Heart right ventricle (tissue), 16 donors: ENCODE data around the gene NEDD8. TPM values are rescaled to one million over a fixed set of nuclear protein-coding genes. Genes with fewer than 3 reads are reported as not detected.
A peak's percentile ranks its signal among the peaks of the same experiment; 100 is the strongest.

Experiments used
- ATAC-seq, 8 donors: fragments of 200-7000 bp; cut with Tn5 transposase; one replicate each; pipeline ENCODE4 v1.9.1; 2020; ENCODE audit warnings: mild to moderate bottlenecking in 8 of 8, moderate library complexity in 8 of 8, moderate number of reproducible peaks in 1 of 8
- DNase-seq, 2 donors: peaks; one replicate each; pipeline ENCODE4 v3.0.0-alpha.2; 2020
- H3K27ac ChIP-seq, 10 donors: fragments of 200-600 bp; sonication (generic) in 2 of 10; one replicate each; pipeline versions ENCODE4 v1.5.0 to v1.8.0; 2020 to 2022; ENCODE audit warnings: mild to moderate bottlenecking in 3 of 10
- H3K27me3 ChIP-seq, 7 donors: fragments of 200-600 bp; one replicate each; pipeline ENCODE4 v1.8.0; 2021 to 2022; ENCODE audit warnings: mild to moderate bottlenecking in 2 of 7
- H3K36me3 ChIP-seq, 9 donors: fragments of 200-600 bp; sonication (generic) in 1 of 9; one replicate each; pipeline versions ENCODE4 v1.5.0 to v1.8.0; 2020 to 2022; ENCODE audit warnings: mild to moderate bottlenecking in 2 of 9
- H3K4me1 ChIP-seq, 9 donors: fragments of 200-600 bp; sonication (generic) in 1 of 9; one replicate each; pipeline versions ENCODE4 v1.5.0 to v1.8.0; 2020 to 2022; ENCODE audit warnings: mild to moderate bottlenecking in 4 of 9
- H3K4me3 ChIP-seq, 10 donors: fragments of 200-600 bp; sonication (generic) in 2 of 10; one replicate each; pipeline versions ENCODE4 v1.5.0 to v1.8.0; 2020 to 2022; ENCODE audit warnings: mild to moderate bottlenecking in 7 of 10, moderate library complexity in 2 of 10
- H3K9me3 ChIP-seq, 11 donors: fragments of 200-600 bp in 10 of 11; sonication (generic) in 2 of 11; one replicate each; pipeline versions ENCODE4 v1.5.0 to v1.8.0; 2013 to 2022; ENCODE audit warnings: mild to moderate bottlenecking in 2 of 11, control low read depth in 1 of 11, moderate library complexity in 1 of 11
- WGBS, 2 donors: extraction: QIAGEN DNeasy Blood & Tissue Kit; methylation state at CpG; one replicate each; pipeline ENCODE4 v1.1.7; 2013; ENCODE audit warnings: inconsistent platforms in 1 of 2; 5-methylcytosine and 5-hydroxymethylcytosine counted together
- intact Hi-C, 10 donors: fragments of 100-400 bp; cut with DNase I; formaldehyde crosslinking; loops; one replicate each; pipeline versions ENCODE4 v1.11.1 to v1.14.2; 2022
- polyA plus RNA-seq, 2 donors: library from polyadenylated mRNA; stranded (reverse); fragments of 200-250 nt; gene quantifications; one replicate each; pipeline ENCODE4 v1.2.3, GENCODE V29; 2013
- total RNA-seq, 10 donors: library from RNA; stranded (reverse); fragmentation: NEBNext Ultra II Directional in 3 of 10; extraction: Animal tissue kit (Norgen Biotek cat#: 25700) in 3 of 10; gene quantifications; one replicate each; pipeline versions ENCODE4 v1.2.1 to v1.2.4, GENCODE V29; 2021 to 2023
- TF ChIP-seq, protein P1 (sequence below), 9 donors: fragments of 200-600 bp; sonication (generic) in 2 of 9; IDR thresholded peaks; one replicate each; pipeline versions ENCODE4 v1.5.0 to v1.8.0; 2021 to 2022; ENCODE audit warnings: antibody characterized with exemption in 9 of 9, mild to moderate bottlenecking in 5 of 9, moderate library complexity in 1 of 9
- donor health status: Arrhythmogenic right ventricular cardiomyopathy.
- donor health status: ischemic (EF 13 %, LVEDD 7.1; RV severe dilation, severe dysfunction).
- donor health status: healthy with polysubstance abuse.
- donor health status: DM: no; HTN: yes; CAD: no.
- donor health status: DM: no; HTN: no; CAD: no.
- donor health status: ischemic (EF 25% LVEDD 6.9; RV normal size, moderate dysfunction).
- donor health status: ischemic (EF 25% LVEDD 5.7; RV mildly dilated, moderate dysfunction).
- donor health status: healthy.
- donor health status: DM: yes; HTN: yes; CAD: no.
- donor health status: Ischemic cardiomyopathy.
- donor health status: ischemic (EF 35%, LVEDD 5.7; RV mildly dilated, moderate dysfunction).
- donor health status: nonischemic (EF 11% LVEDD 7.7; RV severe dilation, severe dysfunction).
- donor health status: DM: yes; HTN: yes; CAD: no.
- donor health status: PGD.
- donor health status: ischemic (EF 29% LVEDD 5.4; RV normal size, mild dysfunction).
- donor health status: nonischemic (EF 23%, LVEDD 6.1; RV moderate dilation, normal function).

The NEDD8 gene
- total and polyA plus RNA-seq, 12 donors: 154 to 325 (median 199) TPM

DNA sequence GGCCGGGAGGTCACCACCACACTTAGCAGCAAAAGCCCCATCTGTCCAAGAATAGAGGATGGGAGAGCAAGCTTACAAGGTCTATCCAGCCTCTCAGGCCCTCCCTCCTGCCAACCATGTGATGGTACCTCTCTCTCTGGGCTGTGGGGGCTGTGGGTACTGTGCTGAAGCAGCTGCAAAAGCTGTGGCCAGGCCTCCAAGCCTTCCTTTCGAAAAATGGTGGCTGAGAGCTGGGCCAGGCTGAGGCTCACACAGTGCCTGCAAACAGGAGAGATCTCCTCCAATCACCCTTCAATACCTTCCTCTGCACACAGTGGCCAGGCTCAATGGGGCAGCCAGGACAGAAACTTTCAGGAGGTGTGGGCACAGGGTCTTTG, 44.6 kb downstream of the NEDD8 start:
- TF ChIP-seq, protein P1, sequence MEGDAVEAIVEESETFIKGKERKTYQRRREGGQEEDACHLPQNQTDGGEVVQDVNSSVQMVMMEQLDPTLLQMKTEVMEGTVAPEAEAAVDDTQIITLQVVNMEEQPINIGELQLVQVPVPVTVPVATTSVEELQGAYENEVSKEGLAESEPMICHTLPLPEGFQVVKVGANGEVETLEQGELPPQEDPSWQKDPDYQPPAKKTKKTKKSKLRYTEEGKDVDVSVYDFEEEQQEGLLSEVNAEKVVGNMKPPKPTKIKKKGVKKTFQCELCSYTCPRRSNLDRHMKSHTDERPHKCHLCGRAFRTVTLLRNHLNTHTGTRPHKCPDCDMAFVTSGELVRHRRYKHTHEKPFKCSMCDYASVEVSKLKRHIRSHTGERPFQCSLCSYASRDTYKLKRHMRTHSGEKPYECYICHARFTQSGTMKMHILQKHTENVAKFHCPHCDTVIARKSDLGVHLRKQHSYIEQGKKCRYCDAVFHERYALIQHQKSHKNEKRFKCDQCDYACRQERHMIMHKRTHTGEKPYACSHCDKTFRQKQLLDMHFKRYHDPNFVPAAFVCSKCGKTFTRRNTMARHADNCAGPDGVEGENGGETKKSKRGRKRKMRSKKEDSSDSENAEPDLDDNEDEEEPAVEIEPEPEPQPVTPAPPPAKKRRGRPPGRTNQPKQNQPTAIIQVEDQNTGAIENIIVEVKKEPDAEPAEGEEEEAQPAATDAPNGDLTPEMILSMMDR (IDR thresholded peaks at IDR 0.05): no peak
- intact Hi-C loops: no loop called here
- 84 to 85% methylated on average over 2 of the region's 2 CpGs for WGBS, 2 donors
- H3K4me1 ChIP-seq: peaks cover 4 to 24% (median 19%) of the 10 kb centered on the region in 9 donors
- peak overlapping the region in 9 of 10 donors; percentile 58 to 94 (median 68) for H3K4me3 ChIP-seq
- H3K9me3 ChIP-seq: no peaks in the 10 kb centered on the region
- DNase-seq (no peak), ATAC-seq (peak in 1 of 8 donors; percentile 3)
- peaks cover 0 to 77% (median 30%) of the 10 kb centered on the region in 9 donors for H3K36me3 ChIP-seq
- no peaks in the 10 kb centered on the region for H3K27me3 ChIP-seq
- H3K27ac ChIP-seq: peak overlapping the region in 4 of 10 donors; percentile 64 to 76 (median 70)

DNA sequence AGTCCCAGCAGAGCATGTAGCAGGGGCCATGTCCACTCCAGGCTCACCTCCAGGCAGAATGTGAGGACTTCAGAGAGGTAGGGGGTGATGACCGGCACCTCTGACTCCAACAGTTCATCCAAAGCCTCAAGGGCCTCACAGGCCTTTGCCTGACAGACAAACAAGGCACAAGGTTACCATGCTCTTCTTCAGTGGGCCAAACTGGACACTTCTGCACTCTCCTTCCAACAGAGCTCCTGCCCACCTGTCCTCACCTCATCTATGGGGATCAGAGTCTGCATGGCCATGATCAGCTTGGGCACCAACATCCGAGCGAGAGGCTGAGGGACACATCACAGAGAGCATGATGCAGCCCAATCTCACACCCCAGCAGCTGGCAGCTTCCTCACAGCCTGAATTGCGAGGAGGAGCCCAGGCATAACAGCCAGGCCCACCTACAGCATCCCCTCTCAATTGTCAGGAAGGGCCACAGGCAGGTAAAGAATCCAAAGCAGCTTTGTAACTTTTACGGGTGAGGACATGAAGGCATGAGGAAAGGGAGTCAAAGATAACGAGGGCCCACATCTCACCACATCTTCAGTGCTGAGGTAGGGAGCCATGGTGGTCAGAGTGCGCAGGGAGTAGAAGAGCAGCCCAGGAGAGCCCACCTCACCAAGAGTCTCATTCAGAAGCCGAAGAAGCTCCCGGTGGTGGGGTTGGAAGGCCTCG, 45.2 kb downstream of the NEDD8 start:
- ATAC-seq: no peak
- WGBS, 2 donors: 93 to 95% methylated on average over 10 of the region's 10 CpGs

DNA sequence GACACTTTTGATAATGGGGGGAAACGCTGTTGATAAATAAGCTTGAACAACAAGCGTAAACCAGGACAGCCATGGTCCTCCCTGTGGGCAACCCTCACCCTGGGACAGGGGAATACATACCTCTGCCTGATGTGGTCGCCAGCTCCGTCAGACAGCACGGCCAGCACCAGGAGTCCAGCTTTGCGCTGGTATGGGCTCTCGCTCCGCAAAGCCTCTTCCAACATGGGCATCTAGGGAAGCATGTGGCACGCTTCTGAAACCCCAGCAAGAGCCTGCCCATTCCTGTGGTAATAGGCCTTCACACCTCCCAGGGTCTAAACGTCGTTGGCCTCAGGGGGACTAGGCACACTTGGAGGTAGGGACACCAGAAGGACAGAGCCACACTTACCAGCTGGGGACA, 46.4 kb downstream of the NEDD8 start:
- WGBS, 2 donors: 93 to 94% methylated on average over 11 of the region's 11 CpGs
- H3K9me3 ChIP-seq: no peaks in the 10 kb centered on the region
- ATAC-seq (no peak), DNase-seq (no peak)
- H3K27ac ChIP-seq: no peak overlapping the region
- H3K4me1 ChIP-seq: peaks cover 4 to 26% (median 19%) of the 10 kb centered on the region in 9 donors
- peaks cover 0 to 78% (median 20%) of the 10 kb centered on the region in 9 donors for H3K36me3 ChIP-seq
- no peaks in the 10 kb centered on the region for H3K27me3 ChIP-seq
- H3K4me3 ChIP-seq: no peak overlapping the region
- intact Hi-C loops: no loop called here
- TF ChIP-seq, protein P1 (IDR thresholded peaks at IDR 0.05): no peak

More for the DNA sequence above, 45.2 kb downstream of the NEDD8 start:
- Histone ChIP-seq H3K9me3 (no peaks in the 10 kb centered on the region), H3K4me1 (peaks cover 4 to 24% (median 19%) of the 10 kb centered on the region in 9 donors), H3K27ac (no peak overlapping the region), H3K27me3 (no peaks in the 10 kb centered on the region), H3K36me3 (peaks cover 0 to 77% (median 24%) of the 10 kb centered on the region in 9 donors), H3K4me3 (peak overlapping the region in 1 of 10 donors; percentile 94)
- intact Hi-C loops: no loop called here
- DNase-seq: no peak
- TF ChIP-seq, protein P1 (IDR thresholded peaks at IDR 0.05): no peak

DNA sequence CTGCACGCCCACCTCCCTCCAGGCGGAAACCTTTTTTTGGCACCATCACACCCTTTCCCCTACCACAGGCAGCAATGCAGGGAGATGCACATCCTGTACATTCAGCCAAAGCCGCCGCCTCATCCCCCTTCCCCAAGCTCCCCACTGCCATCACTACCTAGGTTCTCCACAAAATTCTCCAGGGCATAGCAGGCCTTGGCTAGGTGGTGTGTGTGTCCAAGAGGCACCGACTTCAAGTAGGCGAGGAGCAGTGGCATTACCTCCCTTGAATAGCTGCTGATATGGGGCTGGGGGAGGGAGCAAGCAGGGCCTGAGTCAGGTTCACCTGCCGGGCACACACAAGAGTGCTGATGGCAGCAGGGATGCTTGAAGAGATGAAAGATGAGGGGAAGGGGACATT, 47.1 kb downstream of the NEDD8 start:
- DNase-seq: no peak
- Histone ChIP-seq H3K4me3 (no peak overlapping the region), H3K27ac (no peak overlapping the region), H3K36me3 (peaks cover 0 to 80% (median 23%) of the 10 kb centered on the region in 9 donors), H3K4me1 (peaks cover 4 to 33% (median 25%) of the 10 kb centered on the region in 9 donors), H3K27me3 (no peaks in the 10 kb centered on the region), H3K9me3 (no peaks in the 10 kb centered on the region)
- no peak for ATAC-seq
- intact Hi-C loops: no loop called here
- TF ChIP-seq, protein P1 (IDR thresholded peaks at IDR 0.05): no peak
- WGBS, 2 donors: 92 to 97% methylated on average over 7 of the region's 7 CpGs
